COLO829 (cell line): ENCODE measurements around the gene NINJ1.

Source experiments
- DNase-seq: peaks from one replicate; pipeline ENCODE4 v3.0.0; 2012; ENCODE audit warnings: low spot score

The NINJ1 gene

DNA sequence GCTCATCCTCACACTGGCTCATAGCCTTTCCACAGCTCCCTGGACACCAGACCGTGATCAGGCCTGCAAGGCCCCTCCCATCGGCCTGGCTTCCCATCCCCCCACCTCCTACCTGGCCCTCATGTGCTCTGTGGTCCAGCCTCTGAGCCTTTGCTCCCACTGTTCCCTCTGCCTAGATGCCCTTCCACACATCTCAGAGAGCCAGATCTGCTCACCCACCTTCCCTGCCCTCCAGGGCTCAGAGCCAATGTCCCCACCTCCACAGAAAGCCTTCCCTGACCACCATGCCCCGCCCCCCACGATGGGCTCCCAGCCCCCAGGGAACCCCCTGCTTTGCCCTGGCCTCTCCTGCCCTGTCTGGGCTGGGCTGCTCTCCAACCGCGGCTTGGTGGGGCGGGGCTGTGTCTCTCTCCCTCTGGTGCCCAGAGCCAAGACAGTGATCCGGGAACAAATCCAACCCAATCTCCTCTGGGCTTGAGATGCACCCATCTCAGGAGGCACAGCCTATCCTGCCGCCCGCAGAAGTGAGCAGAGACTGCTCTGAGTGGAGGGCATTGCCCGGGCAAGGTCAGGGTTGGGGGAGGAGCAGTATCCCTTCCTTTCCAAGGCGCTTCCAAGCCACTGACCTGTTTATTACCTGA is 1.6 kb downstream of the NINJ1 start:
- DNase-seq, result peak; percentile 45

DNA sequence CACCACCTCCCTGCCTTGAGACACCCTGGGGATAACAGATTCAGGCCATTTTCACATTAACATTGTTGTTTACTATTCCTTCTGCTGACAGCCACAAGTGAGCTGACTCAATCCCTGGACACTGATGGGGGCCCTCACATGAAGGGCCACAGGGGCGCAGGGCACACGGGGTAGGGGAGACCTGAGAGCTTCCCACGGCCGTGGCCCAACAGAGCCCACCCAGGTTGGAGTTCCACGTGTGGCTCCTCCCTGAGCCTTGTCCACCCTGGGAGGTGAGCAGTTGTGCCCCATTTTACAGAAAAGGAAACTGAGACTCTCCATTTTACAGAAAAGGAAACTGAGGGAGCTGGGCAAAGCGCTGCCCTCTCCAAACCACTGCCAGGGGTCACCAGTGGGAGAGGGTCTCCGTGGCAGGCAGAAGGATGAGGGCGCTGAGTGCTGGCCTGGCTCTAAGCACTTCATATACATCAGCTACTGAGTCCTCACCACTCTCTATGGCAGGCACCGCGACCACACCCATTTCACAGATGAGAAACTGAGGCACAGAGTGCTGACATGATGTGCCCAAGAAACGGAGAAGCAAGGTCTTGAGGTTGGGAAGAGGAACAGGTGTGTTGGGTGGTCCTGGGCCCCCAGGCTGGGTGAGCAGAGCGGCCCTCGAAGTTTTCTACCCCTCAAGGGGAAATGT is 2.3 kb downstream of the NINJ1 start:
- DNase-seq, result no peak

GRCh38 chr9:93130861-93131481 is 3.1 kb downstream of the NINJ1 start:
- no peak for DNase-seq

GRCh38 chr9:93129691-93130500 is 4.2 kb downstream of the NINJ1 start:
- no peak for DNase-seq

DNA sequence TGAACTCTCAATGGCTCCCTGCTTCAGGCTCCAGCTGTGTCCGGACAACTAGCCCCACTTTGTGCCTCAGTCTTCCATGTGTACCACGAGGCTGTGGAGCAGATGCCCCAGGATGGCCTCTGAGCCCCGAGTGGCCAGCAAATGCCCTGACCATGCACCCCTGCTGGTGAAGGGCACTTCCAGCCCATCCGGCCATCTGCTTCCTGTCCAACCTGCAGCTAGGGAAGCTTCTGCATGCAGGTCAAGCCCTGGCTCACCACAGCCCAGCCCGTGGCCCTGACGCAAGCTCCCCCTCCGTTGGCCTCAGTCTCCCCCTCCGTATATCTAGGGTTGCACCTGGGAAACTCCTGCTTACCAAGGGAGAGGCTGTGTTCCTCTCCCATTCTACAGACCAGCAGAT is 4.8 kb downstream of the NINJ1 start:
- no peak for DNase-seq

DNA sequence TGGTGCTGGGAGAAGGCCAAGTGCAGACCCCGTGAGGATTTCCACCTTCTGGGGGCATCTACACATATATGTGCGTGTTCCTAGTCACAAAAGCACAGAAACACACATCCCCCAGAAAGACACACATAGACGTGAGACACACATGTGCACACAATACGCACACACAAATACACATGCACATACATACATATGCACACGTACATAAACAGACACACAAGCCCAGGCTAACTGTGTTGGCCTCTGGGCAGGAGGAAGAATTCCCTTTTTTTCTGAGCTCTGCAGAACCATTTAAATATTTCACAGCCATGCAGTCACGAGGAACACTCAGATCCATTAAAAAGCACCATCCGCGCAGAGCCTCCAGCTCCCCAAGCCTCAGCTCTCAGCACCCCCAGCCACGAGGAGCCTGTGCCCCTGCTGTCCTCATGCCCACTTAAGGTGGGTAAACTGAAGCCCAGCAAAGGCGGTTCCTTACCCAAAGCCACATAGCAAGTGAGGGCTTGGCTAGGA is 5.3 kb downstream of the NINJ1 start:
- DNase-seq, result no peak

DNA sequence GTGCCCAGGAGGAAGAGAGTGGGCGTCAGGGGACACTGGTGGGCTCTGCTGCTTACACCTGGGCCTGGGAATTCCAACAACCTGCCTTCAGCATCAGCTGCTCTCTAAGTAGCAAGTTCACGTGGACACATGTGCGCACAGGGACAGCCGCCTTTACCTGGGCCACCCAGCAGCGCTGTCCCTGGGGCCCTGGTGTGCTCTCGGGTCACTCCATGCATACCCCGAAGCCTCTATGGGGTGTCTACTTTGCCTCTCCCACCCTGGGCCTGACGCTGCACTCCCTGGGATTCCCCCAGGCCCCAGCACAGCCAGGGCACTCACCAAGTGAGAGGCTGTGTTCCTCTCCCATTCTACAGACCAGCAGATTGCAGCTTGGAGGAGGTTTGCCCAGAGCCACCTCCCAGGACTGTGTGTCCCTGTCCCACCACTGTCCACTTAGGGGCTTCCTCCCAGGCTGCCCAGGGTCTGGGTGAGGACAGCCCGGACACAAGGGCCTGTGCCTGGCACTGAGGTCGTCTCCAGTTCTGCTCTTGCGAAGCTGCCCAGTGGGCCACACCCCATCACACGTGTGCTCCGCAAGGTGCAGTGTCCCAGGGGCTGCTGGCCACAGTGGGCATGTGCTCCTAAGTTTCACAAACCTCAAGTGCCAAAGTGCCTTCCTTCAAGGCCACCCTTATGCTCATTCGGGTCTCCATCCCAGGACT is 5.9 kb downstream of the NINJ1 start:
- no peak for DNase-seq

DNA sequence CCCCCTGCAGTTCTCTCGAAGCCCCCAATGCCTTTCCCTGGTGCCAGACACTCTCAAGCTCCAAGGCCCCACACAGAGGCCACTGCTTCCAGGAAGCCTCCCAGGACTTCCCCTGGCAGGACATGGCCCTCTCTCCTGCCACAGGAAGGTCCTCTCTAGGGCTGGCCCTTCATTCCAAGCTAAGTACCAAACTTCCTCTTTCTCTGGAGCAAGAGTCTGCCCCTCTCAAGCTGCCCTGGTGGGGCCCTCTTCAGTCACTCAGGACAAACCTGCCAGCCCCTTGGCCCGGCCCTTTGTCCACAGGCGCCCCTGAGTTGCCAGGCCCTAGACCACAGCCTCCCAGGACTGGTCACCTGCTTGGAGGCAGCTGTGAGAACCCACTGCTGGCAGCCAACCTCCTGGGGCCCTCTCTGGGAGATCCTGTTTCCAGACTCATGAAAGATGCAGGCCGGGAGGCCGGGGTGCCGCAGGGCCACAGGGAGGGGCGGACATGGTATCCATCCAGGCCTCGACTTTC is 6.6 kb downstream of the NINJ1 start:
- no peak for DNase-seq

- DNase-seq, result peak; percentile 57
Observed at GRCh38 chr9:93126825-93127368, 7.2 kb downstream of the NINJ1 start.

DNA sequence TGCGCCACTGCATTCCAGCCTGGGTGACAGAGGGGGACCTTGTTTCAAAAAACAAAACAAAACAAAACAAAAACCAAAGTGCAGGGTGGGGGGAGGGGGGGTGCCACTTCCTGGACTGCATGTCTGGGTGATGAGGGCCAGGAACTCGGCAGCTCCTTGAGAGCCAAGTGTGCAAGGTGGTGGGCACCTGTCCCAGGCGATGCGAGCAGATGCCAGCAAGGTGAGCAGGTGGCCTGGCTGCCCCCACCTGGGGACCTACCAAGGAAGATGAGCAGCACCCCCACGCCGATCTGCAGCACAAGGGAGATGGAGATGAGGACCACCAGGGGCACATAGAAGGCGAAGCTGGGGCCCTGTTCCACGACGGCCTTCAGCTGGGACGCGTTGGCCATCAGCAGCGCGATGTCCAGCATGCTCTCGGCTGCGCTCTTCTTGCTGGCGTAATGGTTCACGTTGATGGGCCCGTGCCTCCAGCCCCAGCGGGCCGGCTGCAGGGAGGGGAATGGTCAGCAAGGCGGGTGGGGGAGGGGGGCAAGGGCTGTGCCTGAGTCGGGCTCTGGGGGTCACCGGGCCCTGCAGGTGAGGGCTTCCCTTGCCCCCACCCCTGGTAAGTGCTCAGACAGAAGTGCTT is 7.8 kb downstream of the NINJ1 start:
- no peak for DNase-seq

- DNase-seq, result no peak
Observed at GRCh38 chr9:93125331-93125894, 8.6 kb downstream of the NINJ1 start.

DNA sequence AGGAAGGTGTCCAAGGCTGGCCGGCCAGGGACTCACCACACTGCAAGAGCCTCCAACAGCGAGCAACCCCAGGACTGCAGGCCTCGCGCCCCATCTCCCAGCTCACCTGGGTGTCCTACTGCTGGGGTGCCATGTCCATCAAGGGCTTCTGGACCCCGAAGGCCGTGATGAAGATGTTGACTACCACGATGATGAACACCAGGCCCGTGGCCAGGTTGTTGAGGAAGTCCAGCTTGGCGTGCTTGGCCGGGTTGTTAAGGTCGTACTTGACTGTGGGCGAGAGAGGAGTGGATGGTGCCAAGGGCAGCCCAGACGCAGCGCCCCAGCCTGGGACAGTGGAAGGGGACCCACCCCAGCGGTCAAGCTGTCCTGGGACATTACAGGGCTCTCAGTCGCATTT is 9.3 kb downstream of the NINJ1 start:
- no peak for DNase-seq

- no peak for DNase-seq
Observed at GRCh38 chr9:93123561-93124283, 10.3 kb downstream of the NINJ1 start.

DNA sequence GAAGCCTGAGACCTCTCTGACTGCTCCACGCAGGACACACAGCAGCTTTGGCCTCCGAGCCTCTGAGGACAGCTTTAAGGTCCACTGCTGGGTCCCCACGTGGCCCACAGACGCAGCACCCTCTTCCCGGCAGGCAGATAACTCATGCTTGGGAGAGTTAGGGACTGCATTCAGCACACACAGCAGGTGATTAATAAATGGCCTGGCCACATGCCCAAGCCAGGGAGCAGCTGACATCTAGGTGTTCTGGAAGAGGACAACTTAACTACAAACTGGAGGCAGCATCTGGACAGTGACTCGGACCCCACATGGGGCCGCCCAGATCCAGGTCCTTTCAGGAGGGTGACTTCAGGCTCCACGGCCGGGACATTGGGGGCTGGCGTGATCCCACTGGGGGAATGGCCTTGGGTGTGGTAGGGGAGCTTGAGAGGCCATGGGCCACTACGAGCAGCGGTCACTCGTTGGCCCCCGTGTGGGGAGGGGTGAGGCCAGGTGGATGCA is 11.3 kb downstream of the NINJ1 start:
- no peak for DNase-seq

- DNase-seq, result no peak
Observed at GRCh38 chr9:93121316-93122241, 12.5 kb downstream of the NINJ1 start.

- no peak for DNase-seq
Observed at GRCh38 chr9:93120846-93121315, 13.2 kb downstream of the NINJ1 start.

- DNase-seq, result peak; percentile 91
Observed at GRCh38 chr9:93119953-93120845, 13.9 kb downstream of the NINJ1 start.

GRCh38 chr9:93119703-93119952 is 14.4 kb downstream of the NINJ1 start:
- no peak for DNase-seq
